HEK293T (cell line): ENCODE data around the gene GLB1L3.

ENCODE experiments used
- ARNT ChIP-seq: fragments of 450-650 bp; IDR thresholded peaks from 2 replicates; pipeline ENCODE4 v1.6.1; 2017; ENCODE audit warnings: mild to moderate bottlenecking
- FOXM1 ChIP-seq: fragments of 450-650 bp; IDR thresholded peaks from 2 replicates; pipeline ENCODE4 v1.6.1; 2017; ENCODE audit warnings: mild to moderate bottlenecking, borderline replicate concordance
- HDGF ChIP-seq: fragments of 450-650 bp; IDR thresholded peaks from 2 replicates; pipeline ENCODE4 v1.6.1; 2017; ENCODE audit warnings: antibody characterized with exemption, borderline replicate concordance
- NFRKB ChIP-seq: fragments of 450-650 bp; IDR thresholded peaks from 2 replicates; pipeline ENCODE4 v1.6.1; 2016; ENCODE audit warnings: mild to moderate bottlenecking, moderate library complexity
- SP1 ChIP-seq: fragments of 450-650 bp; IDR thresholded peaks from 2 replicates; pipeline ENCODE4 v1.6.1; 2017
- SUZ12 ChIP-seq: fragments of 450-650 bp; IDR thresholded peaks from 2 replicates; pipeline ENCODE4 v1.6.1; 2016; ENCODE audit warnings: mild to moderate bottlenecking
- ZNF384 ChIP-seq: fragments of 450-650 bp; IDR thresholded peaks from 2 replicates; pipeline ENCODE4 v1.6.1; 2016

- TF ChIP-seq NFRKB (no peak), FOXM1 (no peak), SP1 (no peak), SUZ12 (no peak), ARNT (no peak), HDGF (no peak), ZNF384 (no peak)
These were observed 52.3 kb downstream of the GLB1L3 start for GRCh38 chr11:134328433-134328832.
